Measurements from ENCODE around the gene PRCC. TPM values are rescaled to one million over a fixed set of nuclear protein-coding genes. Genes with fewer than 3 reads are reported as not detected.

PRCC gene
- total RNA-seq, 4 donors from 2014 or later: 33.4 to 41.0 (median 33.9) TPM

DNA sequence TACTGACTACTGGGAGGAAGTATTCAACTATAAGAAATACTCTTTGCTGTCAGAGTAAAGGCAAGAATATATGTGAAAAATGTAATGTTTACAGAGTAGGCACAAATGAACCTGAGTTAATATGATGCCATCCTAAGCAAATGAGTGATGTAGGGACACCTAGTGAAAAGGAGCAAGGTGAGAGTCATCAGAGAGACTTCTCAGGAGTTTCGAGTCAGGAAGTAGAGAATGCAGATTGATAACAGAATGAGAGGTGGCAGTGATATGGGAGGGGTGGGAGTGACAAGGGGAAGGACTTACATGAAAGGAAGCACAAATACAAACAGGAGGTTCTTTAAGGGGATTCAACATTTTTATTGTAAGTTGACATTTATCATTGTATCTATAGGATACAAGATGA, 10.2 kb downstream of the PRCC start:
- no peak for ATAC-seq
- Histone ChIP-seq H3K27me3 (no peaks in the 10 kb centered on the region), H3K4me1 (peaks cover 0 to 63% (median 3%) of the 10 kb centered on the region in 3 donors), H3K36me3 (peaks cover 0 to 8% of the 10 kb centered on the region in 2 donors), H3K9me3 (no peaks in the 10 kb centered on the region), H3K27ac (no peak overlapping the region), H3K4me3 (no peak overlapping the region)
- 15 to 20% methylated on average over 1 of the region's 1 CpG for WGBS, 2 donors (ENCODE audit: low coverage in 1 of 2)
- TF ChIP-seq POLR2AphosphoS5 (IDR thresholded peaks at IDR 0.05) (no peak), EP300 (IDR thresholded peaks at IDR 0.05) (no peak), POLR2A (IDR thresholded peaks at IDR 0.05) (no peak)
- TF ChIP-seq, protein P1, sequence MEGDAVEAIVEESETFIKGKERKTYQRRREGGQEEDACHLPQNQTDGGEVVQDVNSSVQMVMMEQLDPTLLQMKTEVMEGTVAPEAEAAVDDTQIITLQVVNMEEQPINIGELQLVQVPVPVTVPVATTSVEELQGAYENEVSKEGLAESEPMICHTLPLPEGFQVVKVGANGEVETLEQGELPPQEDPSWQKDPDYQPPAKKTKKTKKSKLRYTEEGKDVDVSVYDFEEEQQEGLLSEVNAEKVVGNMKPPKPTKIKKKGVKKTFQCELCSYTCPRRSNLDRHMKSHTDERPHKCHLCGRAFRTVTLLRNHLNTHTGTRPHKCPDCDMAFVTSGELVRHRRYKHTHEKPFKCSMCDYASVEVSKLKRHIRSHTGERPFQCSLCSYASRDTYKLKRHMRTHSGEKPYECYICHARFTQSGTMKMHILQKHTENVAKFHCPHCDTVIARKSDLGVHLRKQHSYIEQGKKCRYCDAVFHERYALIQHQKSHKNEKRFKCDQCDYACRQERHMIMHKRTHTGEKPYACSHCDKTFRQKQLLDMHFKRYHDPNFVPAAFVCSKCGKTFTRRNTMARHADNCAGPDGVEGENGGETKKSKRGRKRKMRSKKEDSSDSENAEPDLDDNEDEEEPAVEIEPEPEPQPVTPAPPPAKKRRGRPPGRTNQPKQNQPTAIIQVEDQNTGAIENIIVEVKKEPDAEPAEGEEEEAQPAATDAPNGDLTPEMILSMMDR (IDR thresholded peaks at IDR 0.05): no peak

DNA sequence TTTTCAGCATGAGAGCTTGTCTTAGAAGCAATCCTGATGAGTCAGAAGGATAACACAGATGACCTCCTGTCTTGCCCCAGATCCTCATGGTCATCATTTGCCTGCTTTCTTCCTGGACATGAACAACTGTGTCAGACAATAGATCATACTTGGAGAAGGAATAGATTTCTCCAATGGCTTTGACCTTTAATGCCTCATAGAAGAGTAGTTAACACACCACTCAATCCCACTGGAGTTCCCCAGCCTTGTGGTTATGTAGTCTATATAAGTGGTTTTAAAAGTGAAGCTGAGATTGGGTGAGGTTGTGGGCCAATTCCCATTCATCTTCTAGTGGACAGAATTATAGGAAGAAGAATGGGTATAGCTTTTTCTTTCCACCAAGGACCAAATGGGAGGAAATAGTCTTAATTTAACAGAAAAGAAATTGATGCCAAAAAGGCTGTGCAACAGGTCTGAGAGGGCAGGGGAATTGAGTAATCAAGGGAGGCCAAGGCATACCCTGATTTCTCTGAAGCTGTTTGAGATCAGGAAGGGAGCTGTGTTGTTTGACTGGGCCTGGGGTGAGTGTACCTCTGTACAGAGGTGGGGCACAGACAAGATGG, 14.4 kb downstream of the PRCC start:
- H3K27me3 ChIP-seq: no peaks in the 10 kb centered on the region
- no peaks in the 10 kb centered on the region for H3K9me3 ChIP-seq
- ATAC-seq: peak; percentile 71
- H3K36me3 ChIP-seq: peaks cover 0 to 50% of the 10 kb centered on the region in 2 donors
- no peak overlapping the region for H3K4me3 ChIP-seq
- H3K4me1 ChIP-seq: peaks cover 0 to 33% (median 0%) of the 10 kb centered on the region in 3 donors
- TF ChIP-seq, protein P1 (IDR thresholded peaks at IDR 0.05): no peak
- TF ChIP-seq POLR2AphosphoS5 (IDR thresholded peaks at IDR 0.05) (no peak), EP300 (IDR thresholded peaks at IDR 0.05) (no peak), POLR2A (IDR thresholded peaks at IDR 0.05) (no peak)
- H3K27ac ChIP-seq: no peak overlapping the region

DNA sequence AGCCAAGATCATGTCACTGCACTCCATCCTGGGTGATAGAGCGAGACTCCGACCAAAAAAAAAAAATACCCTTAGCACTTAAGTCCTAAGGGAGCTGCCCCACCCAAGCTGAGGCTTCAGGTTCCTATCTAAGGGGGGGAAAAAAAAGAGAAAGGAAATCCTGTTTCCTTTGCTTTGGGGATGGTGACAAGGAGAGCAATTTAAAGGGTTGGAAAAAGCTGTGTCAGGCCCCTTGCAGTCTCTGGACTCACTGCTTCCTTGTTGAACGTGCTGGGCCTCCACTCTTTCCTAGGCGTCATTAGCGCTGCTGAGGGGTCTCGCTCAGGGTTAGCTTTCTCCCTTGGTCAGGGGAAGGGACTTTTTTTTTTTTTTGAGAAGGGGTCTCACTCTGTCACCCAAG, 18.1 kb downstream of the PRCC start:
- Histone ChIP-seq H3K27me3 (no peaks in the 10 kb centered on the region), H3K27ac (no peak overlapping the region), H3K4me3 (no peak overlapping the region), H3K4me1 (peaks cover 0 to 14% (median 0%) of the 10 kb centered on the region in 3 donors), H3K36me3 (peaks cover 0 to 86% of the 10 kb centered on the region in 2 donors), H3K9me3 (no peaks in the 10 kb centered on the region)
- no peak for ATAC-seq
- TF ChIP-seq POLR2AphosphoS5 (IDR thresholded peaks at IDR 0.05) (no peak), EP300 (IDR thresholded peaks at IDR 0.05) (no peak), POLR2A (IDR thresholded peaks at IDR 0.05) (no peak)
- TF ChIP-seq, protein P1 (IDR thresholded peaks at IDR 0.05): no peak
- WGBS, 2 donors (ENCODE audit: low coverage in 1 of 2): 69 to 82% methylated on average over 2 to 5 of the region's 6 CpGs

DNA sequence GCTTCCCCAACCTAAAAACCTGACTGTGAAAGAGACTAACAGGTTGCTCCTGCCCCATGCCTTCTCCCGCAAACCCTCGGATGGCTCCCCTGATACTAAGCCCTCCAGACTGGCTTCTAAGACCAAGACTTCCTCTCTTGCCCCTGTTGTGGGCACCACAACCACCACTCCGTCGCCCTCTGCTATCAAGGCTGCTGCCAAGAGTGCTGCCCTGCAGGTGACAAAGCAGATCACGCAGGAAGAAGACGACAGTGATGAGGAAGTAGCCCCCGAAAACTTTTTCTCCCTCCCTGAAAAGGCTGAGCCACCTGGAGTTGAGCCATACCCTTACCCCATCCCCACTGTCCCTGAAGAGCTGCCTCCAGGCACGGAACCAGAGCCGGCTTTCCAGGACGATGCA, 19.3 kb downstream of the PRCC start:
- no peak for TF ChIP-seq POLR2AphosphoS5 (IDR thresholded peaks at IDR 0.05)
- no peak for TF ChIP-seq EP300 (IDR thresholded peaks at IDR 0.05)
- TF ChIP-seq, protein P1 (IDR thresholded peaks at IDR 0.05): no peak
- TF ChIP-seq POLR2A (IDR thresholded peaks at IDR 0.05): no peak
- Histone ChIP-seq H3K27ac (no peak overlapping the region), H3K36me3 (peaks cover 0 to 94% of the 10 kb centered on the region in 2 donors), H3K9me3 (no peaks in the 10 kb centered on the region), H3K4me1 (peaks cover 0 to 8% (median 0%) of the 10 kb centered on the region in 3 donors), H3K27me3 (no peaks in the 10 kb centered on the region), H3K4me3 (no peak overlapping the region)
- 93% methylated on average over 2 to 10 of the region's 10 CpGs for WGBS, 2 donors (ENCODE audit: low coverage in 1 of 2)
- ATAC-seq: no peak

DNA sequence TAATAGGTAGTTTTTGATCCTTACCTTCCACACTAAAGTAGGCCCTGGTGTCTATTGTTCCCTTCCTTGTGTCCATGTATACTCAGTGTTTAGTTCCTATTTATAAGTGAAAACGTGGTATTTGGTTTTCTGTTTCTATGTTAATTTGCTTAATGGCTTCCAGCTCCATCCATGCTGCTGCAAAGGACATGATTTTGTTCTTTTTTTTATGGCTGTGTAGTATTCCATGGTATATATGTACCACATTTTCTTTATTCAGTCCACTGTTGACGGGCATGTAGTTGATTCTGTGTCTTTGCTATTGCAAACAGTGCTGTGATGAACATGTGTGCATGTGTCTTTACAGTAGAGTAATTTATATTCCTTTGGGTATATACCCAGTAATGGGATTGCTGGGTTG, 20.8 kb downstream of the PRCC start:
- H3K4me3 ChIP-seq: no peak overlapping the region
- ATAC-seq: no peak
- no peak overlapping the region for H3K27ac ChIP-seq
- WGBS, 2 donors (ENCODE audit: low coverage in 1 of 2): 75 to 86% methylated on average over 2 of the region's 2 CpGs
- no peaks in the 10 kb centered on the region for H3K9me3 ChIP-seq
- TF ChIP-seq POLR2AphosphoS5 (IDR thresholded peaks at IDR 0.05): no peak
- TF ChIP-seq, protein P1 (IDR thresholded peaks at IDR 0.05): no peak
- TF ChIP-seq EP300 (IDR thresholded peaks at IDR 0.05): no peak
- no peak for TF ChIP-seq POLR2A (IDR thresholded peaks at IDR 0.05)
- H3K27me3 ChIP-seq: no peaks in the 10 kb centered on the region
- peaks cover 0 to 99% of the 10 kb centered on the region in 2 donors for H3K36me3 ChIP-seq
- H3K4me1 ChIP-seq: no peaks in the 10 kb centered on the region
